ENCODE data around the gene CCL19.

CCL19 gene

GRCh38 chr9:34707130-34707529, 16.1 kb upstream of the CCL19 start:
- H3K4ac ChIP-seq (ENCODE audit: low read depth in 1 of 2, low read length in 2 of 2) = no peak overlapping the region
- no peak overlapping the region for H3K18ac ChIP-seq (ENCODE audit: low read depth in 1 of 2, low read length in 2 of 2)
- H2AK5ac ChIP-seq (ENCODE audit: low read length, severe bottlenecking) = no peak overlapping the region
- no peak overlapping the region for H3K14ac ChIP-seq (ENCODE audit: low read length in 2 of 2)
- H3K79me1 ChIP-seq (replicated peaks; ENCODE audit: low read length, poor library complexity, severe bottlenecking) = no peaks in the 10 kb centered on the region
- no peak overlapping the region for H3K4me3 ChIP-seq (ENCODE audit: insufficient read depth in 1 of 2, low read depth in 1 of 2, low read length in 2 of 2)
- H3K27ac ChIP-seq (ENCODE audit: low read length, poor library complexity, severe bottlenecking) = no peak overlapping the region
- 75% methylated on average over 2 of the region's 2 CpGs for WGBS
- H2BK15ac ChIP-seq (ENCODE audit: low read depth, poor library complexity, severe bottlenecking) = no peak overlapping the region
- H2BK5ac ChIP-seq (ENCODE audit: low read depth, low read length, poor library complexity, severe bottlenecking) = no peak overlapping the region
- H2AFZ ChIP-seq (ENCODE audit: low read depth, low read length) = no peak overlapping the region
- H3K23ac ChIP-seq (ENCODE audit: low read length in 2 of 2) = no peak overlapping the region
- no peak overlapping the region for H4K91ac ChIP-seq (ENCODE audit: low read length)
- H2BK12ac ChIP-seq (ENCODE audit: low read length in 2 of 2) = no peak overlapping the region
- H3K4me2 ChIP-seq (ENCODE audit: low read length, poor library complexity, severe bottlenecking) = no peak overlapping the region
- DNase-seq = no peak
- no peak overlapping the region for H4K8ac ChIP-seq (ENCODE audit: low read length)
- H3K4me1 ChIP-seq (ENCODE audit: control insufficient read depth, insufficient read depth, low read depth, low read length) = no peaks in the 10 kb centered on the region
- H3K9ac ChIP-seq (ENCODE audit: low read length) = no peak overlapping the region
- peaks cover 8 to 10% of the 10 kb centered on the region in 2 experiments for H3K27me3 ChIP-seq (ENCODE audit: control insufficient read depth in 1 of 2, insufficient read depth in 1 of 2, low read length in 2 of 2)
- no peaks in the 10 kb centered on the region for H3K9me3 ChIP-seq (ENCODE audit: control insufficient read depth, low read length)
- H2BK120ac ChIP-seq (ENCODE audit: low read depth, low read length) = no peak overlapping the region
- no peaks in the 10 kb centered on the region for H3K36me3 ChIP-seq (ENCODE audit: control insufficient read depth in 1 of 2, insufficient read depth in 2 of 2, low read depth in 1 of 2, low read length in 2 of 2)

GRCh38 chr9:34701769-34702736, 11.0 kb upstream of the CCL19 start:
- Histone ChIP-seq H3K79me1 (replicated peaks; ENCODE audit: low read length, poor library complexity, severe bottlenecking) (no peaks in the 10 kb centered on the region), H4K8ac (ENCODE audit: low read length) (peak overlapping the region; percentile 76), H2AFZ (ENCODE audit: low read depth, low read length) (peak overlapping the region; percentile 96), H3K27ac (ENCODE audit: low read length, poor library complexity, severe bottlenecking) (peak overlapping the region; percentile 7), H3K4ac (ENCODE audit: low read depth in 1 of 2, low read length in 2 of 2) (no peak overlapping the region), H3K9me3 (ENCODE audit: control insufficient read depth, low read length) (no peaks in the 10 kb centered on the region), H3K4me2 (ENCODE audit: low read length, poor library complexity, severe bottlenecking) (peak overlapping the region; percentile 99), H4K91ac (ENCODE audit: low read length) (no peak overlapping the region), H2BK12ac (ENCODE audit: low read length in 2 of 2) (no peak overlapping the region), H3K9ac (ENCODE audit: low read length) (peak overlapping the region; percentile 86), H3K18ac (ENCODE audit: low read depth in 1 of 2, low read length in 2 of 2) (peak overlapping the region in 1 of 2 experiments; percentile 17), H2AK5ac (ENCODE audit: low read length, severe bottlenecking) (no peak overlapping the region), H3K14ac (ENCODE audit: low read length in 2 of 2) (no peak overlapping the region), H3K27me3 (ENCODE audit: control insufficient read depth in 1 of 2, insufficient read depth in 1 of 2, low read length in 2 of 2) (peaks cover 13 to 28% of the 10 kb centered on the region in 2 experiments), H3K4me1 (ENCODE audit: control insufficient read depth, insufficient read depth, low read depth, low read length) (peaks cover 11% of the 10 kb centered on the region), H3K23ac (ENCODE audit: low read length in 2 of 2) (no peak overlapping the region), H2BK15ac (ENCODE audit: low read depth, poor library complexity, severe bottlenecking) (no peak overlapping the region), H3K36me3 (ENCODE audit: control insufficient read depth in 1 of 2, insufficient read depth in 2 of 2, low read depth in 1 of 2, low read length in 2 of 2) (no peaks in the 10 kb centered on the region), H3K4me3 (ENCODE audit: insufficient read depth in 1 of 2, low read depth in 1 of 2, low read length in 2 of 2) (peak overlapping the region; percentile 69 to 83), H2BK5ac (ENCODE audit: low read depth, low read length, poor library complexity, severe bottlenecking) (no peak overlapping the region), H2BK120ac (ENCODE audit: low read depth, low read length) (no peak overlapping the region)
- DNase-seq = peak; percentile 81
- WGBS = 16% methylated on average over 18 of the region's 30 CpGs

DNA sequence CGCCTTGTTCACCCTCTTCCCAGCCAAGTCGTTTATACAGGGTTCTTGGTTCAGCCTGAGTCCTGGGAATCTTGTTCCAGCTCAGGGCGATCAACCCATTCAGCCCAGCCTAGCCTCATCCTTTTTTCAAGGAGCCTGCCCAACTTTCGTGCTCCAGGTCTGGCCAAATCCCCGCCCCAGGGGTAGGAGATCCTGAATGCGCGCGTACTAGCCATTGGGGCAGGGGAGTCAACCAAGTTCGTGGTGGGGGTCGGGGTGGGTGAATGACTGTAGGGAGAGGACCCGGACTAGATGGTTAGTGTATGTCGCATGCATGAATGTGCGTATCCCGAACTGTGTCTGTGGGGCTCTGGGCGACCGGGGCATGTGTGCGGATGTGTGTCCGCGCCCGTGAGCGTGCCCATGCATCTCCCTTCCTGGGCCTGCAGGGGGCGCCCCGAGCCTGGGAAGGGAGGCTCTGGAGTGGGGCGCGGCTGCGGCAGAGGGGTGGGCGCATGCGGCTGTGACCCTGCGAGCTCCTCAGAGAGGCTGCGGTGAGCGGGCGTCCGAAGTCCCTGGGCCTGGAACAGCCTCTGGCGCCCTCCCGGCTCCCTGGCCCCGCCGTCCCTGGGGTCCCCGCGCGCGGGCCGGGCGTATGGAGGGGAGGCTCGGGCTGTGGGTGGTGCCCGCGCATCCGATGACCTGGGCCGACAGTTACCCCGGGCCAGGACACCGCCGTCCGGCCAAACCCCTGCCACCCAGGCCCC, 10.1 kb upstream of the CCL19 start:
- Histone ChIP-seq H3K4me3 (ENCODE audit: insufficient read depth in 1 of 2, low read depth in 1 of 2, low read length in 2 of 2) (peak overlapping the region; percentile 69 to 83), H2BK120ac (ENCODE audit: low read depth, low read length) (peak overlapping the region; percentile 27), H3K27me3 (ENCODE audit: control insufficient read depth in 1 of 2, insufficient read depth in 1 of 2, low read length in 2 of 2) (peaks cover 13 to 24% of the 10 kb centered on the region in 2 experiments), H3K14ac (ENCODE audit: low read length in 2 of 2) (no peak overlapping the region), H4K8ac (ENCODE audit: low read length) (peak overlapping the region; percentile 19), H3K27ac (ENCODE audit: low read length, poor library complexity, severe bottlenecking) (no peak overlapping the region), H2BK5ac (ENCODE audit: low read depth, low read length, poor library complexity, severe bottlenecking) (no peak overlapping the region), H2BK12ac (ENCODE audit: low read length in 2 of 2) (no peak overlapping the region), H3K9ac (ENCODE audit: low read length) (peak overlapping the region; percentile 86), H3K4me1 (ENCODE audit: control insufficient read depth, insufficient read depth, low read depth, low read length) (peaks cover 11% of the 10 kb centered on the region), H2BK15ac (ENCODE audit: low read depth, poor library complexity, severe bottlenecking) (peak overlapping the region; percentile 8), H3K18ac (ENCODE audit: low read depth in 1 of 2, low read length in 2 of 2) (peak overlapping the region in 1 of 2 experiments; percentile 9), H3K36me3 (ENCODE audit: control insufficient read depth in 1 of 2, insufficient read depth in 2 of 2, low read depth in 1 of 2, low read length in 2 of 2) (no peaks in the 10 kb centered on the region), H3K4ac (ENCODE audit: low read depth in 1 of 2, low read length in 2 of 2) (no peak overlapping the region), H3K79me1 (replicated peaks; ENCODE audit: low read length, poor library complexity, severe bottlenecking) (no peaks in the 10 kb centered on the region), H4K91ac (ENCODE audit: low read length) (peak overlapping the region; percentile 55), H2AFZ (ENCODE audit: low read depth, low read length) (peak overlapping the region; percentile 96), H3K4me2 (ENCODE audit: low read length, poor library complexity, severe bottlenecking) (peak overlapping the region; percentile 99), H2AK5ac (ENCODE audit: low read length, severe bottlenecking) (no peak overlapping the region), H3K9me3 (ENCODE audit: control insufficient read depth, low read length) (no peaks in the 10 kb centered on the region), H3K23ac (ENCODE audit: low read length in 2 of 2) (peak overlapping the region in 1 of 2 experiments; percentile 46)
- 6% methylated on average over 52 of the region's 52 CpGs for WGBS
- peak; percentile 62 for DNase-seq

DNA sequence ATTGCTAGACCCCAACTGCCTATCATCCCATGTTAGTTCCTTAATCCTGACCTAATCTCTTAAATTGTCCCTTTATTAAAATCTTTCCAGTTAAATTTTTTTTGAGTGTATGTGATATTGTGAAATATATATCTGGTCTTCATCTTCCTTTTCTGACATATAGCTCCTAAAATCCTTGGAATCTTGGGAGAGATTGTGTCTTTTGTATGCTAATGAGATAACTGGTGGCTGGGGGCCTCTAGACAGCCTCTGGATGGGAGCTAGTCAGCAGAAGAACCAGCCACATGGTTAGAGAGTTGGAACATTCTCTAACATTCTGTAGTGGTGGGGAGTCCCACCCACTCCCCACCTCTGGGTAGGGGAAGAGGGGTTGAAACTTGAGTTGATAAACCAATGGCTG, 3.7 kb upstream of the CCL19 start:
- H2BK120ac ChIP-seq (ENCODE audit: low read depth, low read length) = no peak overlapping the region
- H3K4me2 ChIP-seq (ENCODE audit: low read length, poor library complexity, severe bottlenecking) = no peak overlapping the region
- no peak overlapping the region for H2BK15ac ChIP-seq (ENCODE audit: low read depth, poor library complexity, severe bottlenecking)
- H3K27ac ChIP-seq (ENCODE audit: low read length, poor library complexity, severe bottlenecking) = no peak overlapping the region
- no peaks in the 10 kb centered on the region for H3K9me3 ChIP-seq (ENCODE audit: control insufficient read depth, low read length)
- peaks cover 7 to 18% of the 10 kb centered on the region in 2 experiments for H3K27me3 ChIP-seq (ENCODE audit: control insufficient read depth in 1 of 2, insufficient read depth in 1 of 2, low read length in 2 of 2)
- no peak for DNase-seq
- H3K23ac ChIP-seq (ENCODE audit: low read length in 2 of 2) = no peak overlapping the region
- H3K9ac ChIP-seq (ENCODE audit: low read length) = no peak overlapping the region
- no peak overlapping the region for H3K4me3 ChIP-seq (ENCODE audit: insufficient read depth in 1 of 2, low read depth in 1 of 2, low read length in 2 of 2)
- H4K8ac ChIP-seq (ENCODE audit: low read length) = no peak overlapping the region
- H3K14ac ChIP-seq (ENCODE audit: low read length in 2 of 2) = no peak overlapping the region
- H2BK12ac ChIP-seq (ENCODE audit: low read length in 2 of 2) = no peak overlapping the region
- no peak overlapping the region for H3K4ac ChIP-seq (ENCODE audit: low read depth in 1 of 2, low read length in 2 of 2)
- no peaks in the 10 kb centered on the region for H3K79me1 ChIP-seq (replicated peaks; ENCODE audit: low read length, poor library complexity, severe bottlenecking)
- no peak overlapping the region for H3K18ac ChIP-seq (ENCODE audit: low read depth in 1 of 2, low read length in 2 of 2)
- no peak overlapping the region for H2BK5ac ChIP-seq (ENCODE audit: low read depth, low read length, poor library complexity, severe bottlenecking)
- no peak overlapping the region for H2AK5ac ChIP-seq (ENCODE audit: low read length, severe bottlenecking)
- H3K36me3 ChIP-seq (ENCODE audit: control insufficient read depth in 1 of 2, insufficient read depth in 2 of 2, low read depth in 1 of 2, low read length in 2 of 2) = no peaks in the 10 kb centered on the region
- no peaks in the 10 kb centered on the region for H3K4me1 ChIP-seq (ENCODE audit: control insufficient read depth, insufficient read depth, low read depth, low read length)
- H4K91ac ChIP-seq (ENCODE audit: low read length) = no peak overlapping the region
- H2AFZ ChIP-seq (ENCODE audit: low read depth, low read length) = no peak overlapping the region
